GM12878 (cell line): ENCODE measurements around the gene QSOX1. TPM values are rescaled to one million over a fixed set of nuclear protein-coding genes. Genes with fewer than 3 reads are reported as not detected.
A peak's percentile ranks its signal among the peaks of the same experiment; 100 is the strongest.

Experiments used
- ATAC-seq: fragments of 200-7000 bp; cut with Tn5 transposase; 3 replicates; pipeline ENCODE4 v1.9.1; 2020; ENCODE audit warnings: mild to moderate bottlenecking, moderate library complexity
- BruUV-seq: library from RNA; stranded (reverse); fragments of 400-500 nt; replicated peaks from 2 replicates; lab custom pipeline; 2021; lab: Mats Ljungman, UMichigan
- CTCF ChIA-PET: fragments of 300-600 bp; sonication (Branson Sonifier 250); formaldehyde crosslinking; extraction: SDS; loops from one replicate; lab custom pipeline; 2021; ENCODE audit warnings: inconsistent platforms; lab: Yijun Ruan, JAX
- POLR2A ChIA-PET: fragments of 350-600 bp; formaldehyde crosslinking; extraction: SDS; loops from one replicate; lab custom pipeline; 2021; ENCODE audit warnings: inconsistent platforms; lab: Charles Lee
- RAD21 ChIA-PET: fragments of 300-600 bp; sonication (Branson Sonifier 250); formaldehyde crosslinking; loops from one replicate; lab custom pipeline; 2023; ENCODE audit warnings: antibody characterized with exemption; ENCODE audit not compliant: unreplicated experiment; lab: Charles Lee
- SMC1A ChIA-PET: fragments of 300-600 bp; sonication (Branson Sonifier 250); formaldehyde crosslinking; loops from one replicate; lab custom pipeline; 2023; ENCODE audit not compliant: unreplicated experiment, uncharacterized antibody; lab: Charles Lee
- DNase-seq: peaks from one replicate; pipeline ENCODE4 v3.0.0-alpha.2; 2011; ENCODE audit warnings: low read depth, low spot score
- FAIRE-seq: peaks from 3 replicates; lab custom pipeline; 2011; peaks lifted over from hg19 to GRCh38; lab: Jason Lieb, UNC
- H2AFZ ChIP-seq: 2 replicates; pipeline ENCODE4 v1.6.0; 2011; ENCODE audit warnings: low read depth, low read length, control low read depth; ENCODE audit not compliant: control insufficient read depth
- H3K27ac ChIP-seq: 2 replicates; pipeline ENCODE4 v1.5.1; 2011; ENCODE audit warnings: control low read depth; ENCODE audit not compliant: control insufficient read depth, insufficient read depth
- H3K27me3 ChIP-seq, 2 experiments: replicated peaks in 1 of 2; 2 replicates each; pipeline versions ENCODE4 v1.6.0 to v1.6.1; 2011; ENCODE audit warnings: low read length in 1 of 2; ENCODE audit not compliant: control insufficient read depth in 2 of 2, insufficient read depth in 2 of 2
- H3K36me3 ChIP-seq, 2 experiments: 2 replicates each; pipeline ENCODE4 v1.5.1; 2011; ENCODE audit warnings: low read length in 1 of 2; ENCODE audit not compliant: control insufficient read depth in 2 of 2, insufficient read depth in 2 of 2
- H3K4me1 ChIP-seq: 2 replicates; pipeline ENCODE4 v1.6.1; 2011; ENCODE audit warnings: mild to moderate bottlenecking, low read length, moderate library complexity, mixed read lengths; ENCODE audit not compliant: control insufficient read depth, insufficient read depth
- H3K4me2 ChIP-seq: 2 replicates; pipeline ENCODE4 v1.6.0; 2011; ENCODE audit warnings: control low read depth; ENCODE audit not compliant: control insufficient read depth, insufficient read depth
- H3K4me3 ChIP-seq: fragments of 200-600 bp; sonication (generic); 2 replicates; pipeline ENCODE4 v1.5.1; 2016
- H3K79me2 ChIP-seq: 2 replicates; pipeline ENCODE4 v1.6.0; 2011; ENCODE audit warnings: low read length; ENCODE audit not compliant: control insufficient read depth, insufficient read depth
- H3K9ac ChIP-seq: 2 replicates; pipeline ENCODE4 v1.8.0; 2011; ENCODE audit warnings: low read length, control low read depth, mixed read lengths; ENCODE audit not compliant: control insufficient read depth, insufficient read depth
- H3K9me3 ChIP-seq: replicated peaks from 3 replicates; pipeline ENCODE4 v1.5.1; 2011; ENCODE audit warnings: mild to moderate bottlenecking, low read length; ENCODE audit not compliant: control insufficient read depth, insufficient read depth
- H4K20me1 ChIP-seq: 2 replicates; pipeline ENCODE4 v1.6.0; 2011; ENCODE audit not compliant: control insufficient read depth, insufficient read depth
- BHLHE40 ChIP-seq, 2 experiments: fragments of 450-650 bp in 1 of 2; IDR thresholded peaks; 2 replicates each; pipeline ENCODE4 v1.6.1; 2011 to 2017; ENCODE audit warnings: low read depth in 2 of 2, borderline replicate concordance in 1 of 2, improper control_type of control experiment in 1 of 2, low read length in 1 of 2, mild to moderate bottlenecking in 1 of 2
- CTCF ChIP-seq, 3 experiments: IDR thresholded peaks in 2 of 3; conservative IDR thresholded peaks in 1 of 3; 2 replicates each; pipeline ENCODE4 v1.5.1; 2011; ENCODE audit warnings: low read depth in 3 of 3, low read length in 3 of 3, mild to moderate bottlenecking in 3 of 3, control low read depth in 2 of 3, moderate library complexity in 2 of 3, inconsistent platforms in 1 of 3, mixed read lengths in 1 of 3; ENCODE audit not compliant: control insufficient read depth in 2 of 3, insufficient read depth in 1 of 3; ENCODE audit errors: extremely low read depth in 1 of 3
- DPF2 ChIP-seq: fragments of 450-650 bp; IDR thresholded peaks from 2 replicates; pipeline ENCODE4 v1.6.1; 2017; ENCODE audit warnings: mild to moderate bottlenecking
- E4F1 ChIP-seq: fragments of 450-650 bp; IDR thresholded peaks from 2 replicates; pipeline ENCODE4 v1.6.1; 2018; ENCODE audit warnings: borderline replicate concordance, mild to moderate bottlenecking; ENCODE audit not compliant: partially characterized antibody
- EED ChIP-seq: sonication (generic); IDR thresholded peaks from 2 replicates; pipeline ENCODE4 v1.6.1; 2016; ENCODE audit warnings: antibody characterized with exemption, low read depth
- HDAC6 ChIP-seq: fragments of 200-600 bp; sonication (generic); IDR thresholded peaks from one replicate; pipeline ENCODE4 v1.8.0; 2017; ENCODE audit warnings: antibody characterized with exemption; ENCODE audit not compliant: unreplicated experiment
- IKZF2 ChIP-seq, 2 experiments: fragments of 450-650 bp; IDR thresholded peaks; 2 replicates each; pipeline ENCODE4 v1.6.1; 2017; ENCODE audit warnings: mild to moderate bottlenecking in 2 of 2, moderate library complexity in 2 of 2
- MEF2A ChIP-seq: IDR thresholded peaks from 2 replicates; pipeline ENCODE4 v1.6.1; 2011; ENCODE audit warnings: low read depth, mild to moderate bottlenecking, low read length, moderate library complexity; ENCODE audit not compliant: insufficient read depth
- RAD21 ChIP-seq: IDR thresholded peaks from 2 replicates; pipeline ENCODE4 v1.6.1; 2011; ENCODE audit warnings: mild to moderate bottlenecking, low read depth, low read length, moderate library complexity; ENCODE audit not compliant: insufficient read depth
- RAD51 ChIP-seq: fragments of 450-650 bp; IDR thresholded peaks from 2 replicates; pipeline ENCODE4 v1.6.1; 2016; ENCODE audit warnings: moderate library complexity, mild to moderate bottlenecking, inconsistent platforms
- RB1 ChIP-seq: fragments of 450-650 bp; formaldehyde crosslinking; IDR thresholded peaks from 2 replicates; pipeline ENCODE4 v1.6.1; 2017; ENCODE audit warnings: mild to moderate bottlenecking, borderline replicate concordance
- RUNX3 ChIP-seq: IDR thresholded peaks from 2 replicates; pipeline ENCODE4 v1.6.1; 2012; ENCODE audit warnings: low read length, inconsistent platforms
- STAT3 ChIP-seq: IDR thresholded peaks from 2 replicates; pipeline ENCODE4 v1.6.1; 2011; ENCODE audit warnings: low read depth, low read length, improper control_type of control experiment
- YBX1 ChIP-seq: fragments of 450-650 bp; IDR thresholded peaks from 2 replicates; pipeline ENCODE4 v1.6.1; 2016; ENCODE audit warnings: antibody characterized with exemption
- ZBTB4 ChIP-seq: fragments of 450-650 bp; formaldehyde crosslinking; IDR thresholded peaks from 2 replicates; pipeline ENCODE4 v1.4.0; 2022; ENCODE audit warnings: mild to moderate bottlenecking, moderate library complexity
- WGBS: methylation state at CpG from one replicate; pipeline ENCODE4 v1.1.6; 2016; ENCODE audit warnings: low lambda C conversion rate; ENCODE audit not compliant: insufficient replicate concordance, insufficient coverage; ENCODE audit errors: missing lambda C conversion rate; 5-methylcytosine and 5-hydroxymethylcytosine counted together
- in situ Hi-C: fragments of 300-500 bp; cut with MboI; formaldehyde crosslinking; loops from 9 replicates; pipeline ENCODE4 v1.14.3; 2018; ENCODE audit warnings: mixed read lengths
- intact Hi-C: fragments of 100-400 bp; cut with micrococcal nuclease; formaldehyde crosslinking; loops from one replicate; pipeline ENCODE4 v1.14.2; 2022; ENCODE audit not compliant: unreplicated experiment
- polyA plus RNA-seq, 11 experiments: library from polyadenylated mRNA; depleted of rRNA in 4 of 11; unstranded in 6 of 11; stranded (reverse) in 5 of 11; fragments of >200 nt; fragmentation: Nextera tagmentation in 4 of 11; fragmentation: Illumina TruSeq in 1 of 11; extraction: Ambion mirVana in 4 of 11; extraction: Trizol in 1 of 11; gene quantifications; 1 replicate in 1 of 11; 2 replicates in 10 of 11; pipeline versions ENCODE4 v1.2.1 to v1.2.3, GENCODE V29; 2011 to 2016; ENCODE audit warnings: inconsistent platforms in 2 of 11, missing spikeins in 2 of 11, low read depth in 1 of 11
- total RNA-seq, 4 experiments: library from RNA; depleted of rRNA in 3 of 4; stranded (reverse); fragments of >200 nt in 3 of 4; fragmentation: Illumina TruSeq in 1 of 4; extraction: Trizol in 1 of 4; gene quantifications; 2 replicates each; pipeline versions ENCODE4 v1.2.1 to v1.2.3, GENCODE V29; 2013 to 2021

QSOX1 gene
- total and polyA plus RNA-seq, 10 of the 15 experiments (the other 5 are each of a cell fraction or from before 2014, with no cell fraction given): 1.8 to 31.3 (median 11.2) TPM

- Histone ChIP-seq H3K9me3 (no peaks in the 10 kb centered on the region), H4K20me1 (no peaks in the 10 kb centered on the region), H3K9ac (no peak overlapping the region), H3K79me2 (no peaks in the 10 kb centered on the region), H3K27me3 (no peaks in the 10 kb centered on the region), H3K4me2 (peak overlapping the region; percentile 11), H2AFZ (peak overlapping the region; percentile 63), H3K27ac (no peak overlapping the region), H3K4me3 (no peak overlapping the region), H3K4me1 (no peaks in the 10 kb centered on the region), H3K36me3 (no peaks in the 10 kb centered on the region)
- 71% methylated on average over 15 of the region's 15 CpGs for WGBS
- CTCF ChIA-PET: interaction anchor here (0.9 to 1.6 kb wide), 2 partner anchors 34 to 76 kb away, joined by 3 to 5 read pairs; no protein-coding TSS in a partner anchor
- RAD21 ChIA-PET: interaction anchor here (0.8 kb wide), 1 partner anchor 11 kb away, joined by 6 read pairs; no protein-coding TSS in a partner anchor
- POLR2A ChIA-PET: no interaction called here
- DNase-seq (peak; percentile 20), ATAC-seq (peak; percentile 76), FAIRE-seq (peak; percentile 90)
- no TSS peak for BruUV-seq
- intact Hi-C loops (no loop called here), in situ Hi-C loops (no loop called here)
- SMC1A ChIA-PET: no interaction called here
- TF ChIP-seq CTCF (IDR thresholded peaks at IDR 0.05 in 2 of 3, conservative IDR thresholded peaks at IDR 0.05 in 1 of 3; ENCODE audit: control insufficient read depth in 2 of 3, extremely low read depth in 1 of 3, insufficient read depth in 1 of 3, low read depth in 3 of 3, low read length in 3 of 3): peak in 1 of 3 experiments; percentile 7; a peak in 2 of 6 replicates
- no peak for TF ChIP-seq HDAC6
- no peak for TF ChIP-seq DPF2
- no peak for TF ChIP-seq STAT3
- TF ChIP-seq YBX1: no peak
- peak; percentile 98 for TF ChIP-seq RAD51
- no peak for TF ChIP-seq MEF2A
- TF ChIP-seq E4F1: no peak
- 0 out of 2 replicates have a peak, but pooled peaks have one; percentile 2 for TF ChIP-seq RAD21
- TF ChIP-seq ZBTB4: no peak
- no peak for TF ChIP-seq RB1
- TF ChIP-seq IKZF2 (IDR thresholded peaks at IDR 0.05): no peak
- peak in 1 of 2 experiments; percentile 87; a peak in 2 of 4 replicates for TF ChIP-seq BHLHE40 (IDR thresholded peaks at IDR 0.05; ENCODE audit: borderline replicate concordance in 1 of 2, low read depth in 2 of 2, low read length in 1 of 2)
- TF ChIP-seq EED: no peak
- peak; percentile 41; the same call in 1 of the 2 replicates for TF ChIP-seq RUNX3
Observed at GRCh38 chr1:180213401-180214170, 58.9 kb downstream of the QSOX1 start.
